CMK (cell line): ENCODE results near the gene MEI1.
"Not testable (repeated sequence)": the region's sequence is repeated elsewhere in the genome, so short reads cannot be mapped to it uniquely, and the experiment has no call there.

Experiments used
- DNase-seq: peaks from one replicate; pipeline ENCODE4 v3.0.0-alpha.2; 2010; ENCODE audit warnings: low read depth

Gene MEI1, protein sequence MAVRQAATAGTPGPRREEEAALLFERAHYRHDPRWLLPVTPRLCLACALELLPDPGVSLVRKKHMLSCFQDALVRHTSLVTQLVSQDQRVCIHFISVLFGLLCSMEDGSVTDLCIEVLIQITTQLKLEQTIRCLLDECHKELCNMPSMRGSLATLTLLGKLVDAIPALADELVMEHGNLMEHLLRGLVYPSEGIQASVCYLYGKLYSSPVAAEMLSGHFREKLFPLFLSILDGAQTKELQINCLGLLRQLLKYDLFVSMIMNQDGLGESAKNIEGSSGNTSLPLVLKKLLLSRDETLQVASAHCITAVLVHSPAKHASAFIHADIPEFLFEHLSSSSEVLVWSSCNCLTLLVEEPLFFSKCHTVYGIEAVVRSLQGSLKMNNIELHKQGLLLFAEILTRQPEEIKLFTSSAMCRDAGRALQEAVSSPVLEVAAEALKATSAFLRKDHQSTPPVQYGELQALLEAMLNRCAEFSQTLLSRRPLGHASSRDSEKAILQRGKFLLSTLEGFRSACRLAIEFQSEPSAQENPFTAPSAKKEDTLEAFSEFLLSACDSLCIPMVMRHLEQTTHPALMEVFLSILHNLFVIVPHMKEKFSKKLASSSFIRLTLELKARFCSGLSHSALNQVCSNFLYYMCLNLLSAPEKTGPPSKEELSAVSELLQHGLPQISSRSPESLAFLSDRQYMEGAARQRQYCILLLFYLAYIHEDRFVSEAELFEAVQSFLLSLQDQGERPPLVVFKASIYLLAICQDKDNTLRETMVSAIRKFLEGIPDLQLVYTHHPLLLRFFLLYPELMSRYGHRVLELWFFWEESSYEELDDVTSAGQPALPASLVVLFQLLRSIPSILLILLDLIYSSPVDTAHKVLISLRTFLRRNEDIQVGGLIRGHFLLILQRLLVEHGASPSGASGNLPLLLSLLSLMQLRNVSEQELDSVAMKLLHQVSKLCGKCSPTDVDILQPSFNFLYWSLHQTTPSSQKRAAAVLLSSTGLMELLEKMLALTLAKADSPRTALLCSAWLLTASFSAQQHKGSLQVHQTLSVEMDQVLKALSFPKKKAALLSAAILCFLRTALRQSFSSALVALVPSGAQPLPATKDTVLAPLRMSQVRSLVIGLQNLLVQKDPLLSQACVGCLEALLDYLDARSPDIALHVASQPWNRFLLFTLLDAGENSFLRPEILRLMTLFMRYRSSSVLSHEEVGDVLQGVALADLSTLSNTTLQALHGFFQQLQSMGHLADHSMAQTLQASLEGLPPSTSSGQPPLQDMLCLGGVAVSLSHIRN

DNA sequence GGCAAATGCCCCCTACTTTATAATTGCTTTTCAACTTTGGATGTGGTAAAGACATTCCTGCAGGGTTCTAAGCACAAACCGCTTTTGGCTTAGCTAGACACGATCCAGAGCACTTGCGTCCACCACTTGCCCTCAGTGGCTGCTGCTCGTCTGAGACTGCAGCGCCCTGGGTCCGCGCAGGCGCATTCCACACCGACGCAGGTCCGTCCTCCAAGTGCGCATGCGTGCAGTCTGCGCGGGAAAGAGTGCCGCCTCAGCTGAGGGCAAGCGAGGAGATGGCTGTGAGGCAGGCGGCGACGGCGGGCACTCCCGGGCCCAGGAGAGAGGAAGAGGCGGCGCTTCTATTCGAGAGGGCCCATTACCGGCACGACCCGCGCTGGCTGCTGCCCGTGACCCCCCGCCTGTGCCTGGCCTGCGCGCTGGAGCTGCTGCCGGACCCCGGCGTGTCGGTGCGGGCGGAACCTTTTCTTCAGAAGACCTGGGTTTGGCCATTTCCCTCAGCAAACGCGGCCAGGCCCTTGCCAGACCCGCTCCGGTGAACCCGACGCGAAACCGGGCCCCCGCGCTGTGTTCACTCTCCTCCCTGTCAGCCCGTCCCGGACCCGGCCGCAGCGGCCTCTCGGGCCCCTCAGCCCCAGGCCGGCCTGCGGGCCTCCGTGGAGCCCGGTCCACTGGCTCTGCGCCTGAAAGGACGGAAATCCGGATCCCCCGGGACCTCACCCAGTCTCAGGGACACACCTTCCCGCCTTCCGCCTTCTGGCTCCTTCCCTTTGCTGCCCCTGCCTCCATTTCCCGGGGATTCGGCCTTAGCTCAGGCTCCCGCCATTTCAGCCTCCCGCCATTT, at the start of gene MEI1:
Gene MEI1, plus strand, starts transcription at position 240 of the 844 bp plus-strand sequence. Its CDS starts 36 bp downstream, at position 276.
- no peak for DNase-seq

DNA sequence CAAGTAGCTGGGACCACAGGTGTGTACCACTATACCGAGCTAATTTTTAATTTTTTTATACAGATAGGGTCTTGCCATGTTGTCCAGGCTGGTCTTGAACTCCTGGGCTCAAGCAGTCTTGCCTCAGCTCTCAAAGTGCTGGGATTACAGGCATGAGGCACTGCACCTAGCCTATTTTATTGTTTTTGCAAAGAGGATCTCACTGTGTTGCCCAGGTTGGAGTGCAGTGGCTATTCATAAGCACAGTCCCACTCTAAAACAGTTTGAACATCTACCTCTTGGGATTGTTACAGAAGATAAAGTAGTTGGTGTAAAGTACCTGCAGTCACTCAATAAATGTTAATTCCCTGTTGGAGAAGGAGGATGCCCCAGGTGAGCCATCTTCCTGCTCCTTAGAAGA, 49.1 kb upstream of the MEI1 start:
- no peak for DNase-seq

DNA sequence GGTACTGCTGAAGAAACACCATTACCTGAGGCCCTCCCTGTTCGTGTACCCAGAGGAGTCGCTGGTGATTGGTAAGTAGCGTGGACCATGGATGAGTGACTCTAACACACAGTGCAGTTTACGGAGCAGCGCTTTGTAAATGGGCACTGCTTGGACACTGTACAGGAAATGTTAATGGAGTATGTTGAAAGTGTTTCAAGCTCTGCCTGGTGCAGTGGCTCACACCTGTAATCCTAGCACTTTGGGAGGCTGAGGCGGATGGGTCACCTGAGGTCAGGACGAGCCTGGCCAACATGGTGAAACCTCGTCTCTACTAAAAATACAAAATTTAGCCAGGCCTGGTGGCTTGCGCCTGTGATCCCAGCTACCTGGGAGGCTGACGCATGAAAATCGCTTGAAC, 48.5 kb upstream of the MEI1 start:
- DNase-seq, result no peak

DNA sequence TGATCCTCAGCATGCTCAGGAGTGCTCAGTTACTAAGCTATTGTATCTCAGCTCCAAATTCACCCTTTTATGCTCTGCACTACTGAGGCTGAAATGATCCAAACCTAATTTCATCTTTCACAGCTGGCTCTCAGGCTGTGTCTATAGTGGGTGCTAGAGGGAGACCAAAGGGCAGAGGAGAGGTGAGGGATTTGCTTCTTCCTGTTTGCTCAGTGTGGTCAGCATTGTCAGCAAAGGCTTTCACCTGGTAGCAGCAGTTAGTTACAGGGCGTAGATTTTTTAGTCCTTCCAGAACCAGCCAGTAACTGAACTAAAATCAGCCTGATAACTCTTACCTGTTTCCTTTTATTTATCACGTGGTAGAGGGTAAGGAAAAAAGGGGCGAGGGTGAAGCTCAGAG, 45.0 kb upstream of the MEI1 start:
- no peak for DNase-seq

DNA sequence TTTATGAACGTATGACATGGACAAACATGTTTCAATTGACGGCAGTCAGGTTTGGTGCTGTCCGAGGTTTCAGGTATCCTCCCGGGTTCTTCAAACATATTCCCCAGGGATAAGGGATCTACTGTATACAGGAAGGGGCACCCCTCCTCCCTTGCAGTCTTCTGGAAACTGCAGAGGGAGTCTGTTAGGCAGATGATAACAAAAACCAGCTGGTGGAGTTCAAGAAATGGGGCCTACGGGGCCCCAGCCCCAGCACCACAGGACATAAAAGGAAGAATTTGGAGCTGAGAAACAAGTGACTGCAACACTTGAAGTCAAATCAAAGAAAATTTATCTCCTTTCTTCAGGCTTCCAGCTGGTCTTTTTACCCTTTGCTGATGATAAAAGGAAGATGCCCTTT, 42.7 kb upstream of the MEI1 start:
- DNase-seq, result no peak

DNA sequence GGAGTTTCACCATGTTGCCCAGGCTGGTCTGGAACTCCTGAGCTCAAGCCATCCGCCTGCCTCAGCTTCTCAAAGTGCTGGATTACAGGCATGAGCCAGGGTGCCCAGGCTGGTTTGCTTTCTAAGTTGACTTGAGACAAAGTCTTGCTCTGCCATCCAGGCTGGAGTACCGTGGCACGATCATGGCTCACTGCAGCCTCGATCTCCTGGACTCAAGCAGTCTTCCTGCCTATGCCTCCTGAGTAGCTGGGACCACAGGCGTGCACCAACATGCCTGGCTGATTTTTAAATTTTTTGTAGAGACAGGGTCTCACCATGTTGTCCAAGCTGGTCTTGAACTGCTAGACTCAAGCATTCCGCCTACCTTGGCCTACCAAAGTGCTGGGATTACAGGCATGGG, 41.6 kb upstream of the MEI1 start:
- DNase-seq, result no peak

DNA sequence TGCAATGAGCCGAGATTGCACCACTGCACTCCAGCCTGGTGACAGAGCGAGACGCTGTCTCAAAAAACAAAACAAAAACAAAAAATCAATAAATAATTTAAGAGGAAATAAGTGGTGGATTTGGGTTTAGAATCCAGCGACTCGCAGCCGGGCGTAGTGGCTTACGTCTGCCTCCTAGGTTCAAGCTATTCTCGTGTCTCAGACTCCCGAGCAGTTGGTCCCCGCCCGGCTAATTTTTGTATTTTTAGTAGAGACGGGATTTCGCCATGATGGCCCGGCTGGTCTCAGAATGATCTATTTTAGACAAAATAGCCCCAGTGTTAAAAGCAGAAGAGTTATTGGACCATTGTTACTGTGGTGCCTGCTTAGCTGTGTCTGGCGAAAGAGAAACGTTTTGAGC, 40.4 kb upstream of the MEI1 start:
- no peak for DNase-seq

DNA sequence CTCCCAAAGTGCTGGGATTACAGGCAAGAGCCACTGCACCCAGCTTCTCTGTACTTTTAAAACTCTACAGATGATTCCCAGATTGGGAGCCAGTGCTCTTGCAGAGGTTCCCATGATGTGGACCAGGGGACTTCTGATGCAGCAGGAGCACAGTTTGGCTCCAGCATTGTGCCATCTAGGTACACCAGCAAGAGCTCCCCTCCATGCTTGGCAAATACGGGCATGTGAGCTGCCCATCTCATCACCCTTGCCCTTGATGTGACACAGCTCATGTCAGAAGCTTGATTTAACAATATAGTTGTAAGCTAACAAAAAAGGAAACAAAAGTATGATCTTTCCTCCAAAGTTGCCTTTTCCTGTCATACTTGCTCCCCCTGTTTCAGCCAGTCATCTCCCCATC, 39.4 kb upstream of the MEI1 start:
- no peak for DNase-seq

DNA sequence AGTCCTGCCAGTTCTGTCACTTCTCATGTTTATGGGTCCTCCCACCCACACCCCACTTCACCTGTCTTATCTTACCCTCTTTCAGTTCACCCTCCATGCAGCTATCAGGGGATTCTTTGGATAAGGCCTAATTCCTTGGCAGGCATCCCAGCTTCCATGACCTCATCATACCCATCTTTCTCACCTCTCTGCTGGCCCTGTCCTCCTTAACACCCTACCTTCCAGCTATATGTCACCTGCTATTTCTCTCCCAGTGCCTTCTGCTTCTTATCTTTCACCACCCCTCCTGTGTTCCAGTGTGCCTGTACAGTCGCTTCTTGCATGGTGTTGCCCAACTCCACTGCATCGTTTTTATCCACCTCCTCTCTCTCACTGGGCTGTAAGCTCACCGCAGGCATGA, 38.9 kb upstream of the MEI1 start:
- no peak for DNase-seq

DNA sequence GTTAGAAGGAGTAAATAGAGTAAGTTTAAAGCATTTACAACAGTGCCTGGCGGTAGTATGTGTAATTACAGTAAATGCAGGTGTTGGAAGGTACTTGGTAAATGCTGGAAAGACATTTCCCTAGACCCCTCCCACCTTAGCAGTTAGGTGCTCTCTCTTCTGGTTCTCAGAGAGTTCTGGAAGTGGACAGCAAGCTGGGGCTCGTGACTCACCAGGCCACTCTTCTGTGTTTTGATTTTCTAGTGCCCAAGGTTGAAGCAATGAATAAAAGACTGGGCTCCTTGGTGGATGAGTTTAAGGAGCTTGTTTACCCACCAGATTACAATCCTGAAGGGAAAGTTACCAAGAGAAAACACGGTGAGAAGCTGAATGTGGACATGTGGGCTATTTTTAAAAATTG, 38.2 kb upstream of the MEI1 start:
- no peak for DNase-seq

DNA sequence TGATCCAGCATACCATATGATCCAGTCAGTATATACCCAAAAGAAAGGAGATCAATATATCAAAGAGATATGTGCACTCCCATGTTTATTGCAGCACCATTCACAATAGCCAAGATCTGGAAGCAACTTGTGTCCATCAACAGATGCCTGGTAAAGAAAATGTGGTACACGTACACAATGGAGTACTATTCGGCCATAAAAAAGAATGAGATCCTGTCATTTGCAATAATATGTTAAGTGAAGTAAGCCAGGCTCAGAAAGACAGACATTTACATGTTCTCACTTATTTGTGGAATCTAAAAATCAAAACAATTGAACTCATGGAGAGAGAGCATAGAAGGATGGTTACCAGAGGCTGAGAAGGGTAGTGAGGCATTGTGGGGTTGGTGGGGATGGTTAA, 37.6 kb upstream of the MEI1 start:
- no peak for DNase-seq

DNA sequence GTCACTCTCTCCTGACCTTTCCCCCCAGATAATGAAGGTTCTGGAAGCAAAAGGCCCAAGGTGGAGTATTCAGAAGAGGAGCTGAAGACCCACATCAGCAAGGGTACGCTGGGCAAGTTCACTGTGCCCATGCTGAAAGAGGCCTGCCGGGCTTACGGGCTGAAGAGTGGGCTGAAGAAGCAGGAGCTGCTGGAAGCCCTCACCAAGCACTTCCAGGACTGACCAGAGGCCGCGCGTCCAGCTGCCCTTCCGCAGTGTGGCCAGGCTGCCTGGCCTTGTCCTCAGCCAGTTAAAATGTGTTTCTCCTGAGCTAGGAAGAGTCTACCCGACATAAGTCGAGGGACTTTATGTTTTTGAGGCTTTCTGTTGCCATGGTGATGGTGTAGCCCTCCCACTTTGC, 35.7 kb upstream of the MEI1 start:
- DNase-seq, result not testable (repeated sequence)

DNA sequence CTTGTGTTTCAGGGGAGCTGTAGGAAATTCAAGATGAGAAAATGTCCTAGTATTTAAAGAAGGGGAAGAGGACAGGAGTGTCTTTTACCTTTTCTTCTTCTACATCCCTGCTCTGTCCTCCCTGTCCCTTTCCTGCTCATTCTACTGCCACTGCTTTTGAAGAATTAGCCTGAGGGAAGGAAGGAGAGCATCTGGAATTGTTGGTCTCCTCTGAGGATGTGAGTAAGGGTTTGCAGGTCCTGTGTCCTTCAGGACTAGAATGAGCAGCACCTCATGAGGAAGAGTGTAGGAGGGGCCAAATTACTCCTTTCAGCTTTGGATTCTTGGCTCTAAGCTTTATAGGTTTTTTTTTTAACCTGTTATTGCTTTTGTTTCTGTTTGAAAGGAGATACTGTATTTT, 34.8 kb upstream of the MEI1 start:
- DNase-seq, result no peak

DNA sequence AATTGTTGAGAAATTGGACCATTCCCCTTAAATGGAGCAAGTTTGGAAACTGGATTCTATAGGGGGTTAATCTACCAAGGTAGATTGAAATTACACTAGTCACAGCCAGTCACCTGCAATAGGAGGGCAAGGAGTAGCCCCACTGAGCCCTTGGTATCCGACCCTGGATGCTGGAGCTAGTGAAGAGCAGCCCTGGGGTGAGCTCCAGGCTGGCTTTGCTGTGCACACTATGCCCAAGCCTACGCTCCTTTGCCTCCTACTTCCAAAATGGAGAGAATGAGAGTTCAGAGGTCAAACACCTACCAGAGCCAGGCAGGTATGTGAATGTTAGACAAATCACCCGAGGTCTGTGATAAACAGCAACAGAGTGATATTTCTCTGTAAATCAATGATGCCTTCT, 34.4 kb upstream of the MEI1 start:
- no peak for DNase-seq

DNA sequence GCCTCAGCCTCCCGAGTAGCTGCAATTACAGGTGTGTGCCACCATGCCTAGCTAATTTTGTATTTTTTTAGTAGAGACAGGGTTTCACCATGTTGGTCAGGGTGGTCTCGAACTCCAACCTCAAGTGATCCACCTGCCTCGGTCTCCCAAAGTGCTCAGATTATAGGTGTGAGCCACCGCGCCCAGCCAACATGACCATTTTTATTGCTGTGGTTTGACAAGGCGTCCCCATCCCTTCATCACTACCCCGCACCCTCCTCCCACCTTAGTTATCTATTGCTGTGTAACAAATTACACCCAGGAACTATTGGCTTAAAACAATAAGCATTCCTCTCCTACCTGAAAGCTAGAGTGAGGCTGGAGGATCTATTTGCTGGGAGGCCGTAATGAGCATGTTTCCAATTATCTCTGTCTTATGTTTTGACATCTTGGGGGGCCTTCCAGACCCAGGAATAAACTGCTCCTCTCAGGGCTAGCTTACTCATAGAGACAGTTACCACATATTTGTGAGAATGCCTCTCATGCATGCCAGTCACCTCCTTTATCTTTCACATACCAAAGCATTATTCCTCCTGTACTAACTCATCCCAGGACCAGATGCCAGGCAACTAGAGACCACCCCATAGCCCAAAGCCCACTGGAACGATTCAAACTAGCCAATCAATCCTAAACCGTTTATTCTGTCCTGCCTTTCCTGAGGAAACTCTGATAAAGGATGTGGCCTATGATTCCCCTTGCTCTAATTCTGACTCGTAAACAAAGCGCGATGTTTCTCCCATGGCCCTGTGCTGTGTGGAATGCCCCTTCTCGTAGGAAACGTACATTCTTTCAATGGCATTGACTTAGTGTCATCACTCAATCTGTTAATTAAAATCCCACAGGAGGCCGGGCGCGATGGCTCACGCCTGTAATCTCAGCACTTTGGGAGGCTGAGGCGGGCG, 30.1 kb upstream of the MEI1 start:
- DNase-seq, result no peak

DNA sequence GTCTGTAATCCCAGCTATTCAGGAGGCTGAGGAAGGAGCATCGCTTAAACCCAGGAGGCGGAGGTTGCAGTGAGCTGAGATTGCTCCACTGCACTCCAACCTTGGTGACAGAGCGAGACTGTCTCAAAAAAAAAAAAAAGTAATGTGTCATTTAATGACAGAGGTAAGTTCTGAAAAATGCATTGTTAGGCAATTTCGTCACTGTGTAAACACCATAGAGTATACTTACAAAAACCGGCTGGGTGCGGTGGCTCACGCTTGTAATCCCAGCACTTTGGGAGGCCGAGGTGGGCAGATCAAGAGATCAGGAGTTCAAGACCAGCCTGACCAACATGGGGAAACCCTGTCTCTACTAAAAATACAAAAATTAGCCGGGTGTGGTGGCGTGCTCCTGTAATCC, 27.2 kb upstream of the MEI1 start:
- not testable (repeated sequence) for DNase-seq

DNA sequence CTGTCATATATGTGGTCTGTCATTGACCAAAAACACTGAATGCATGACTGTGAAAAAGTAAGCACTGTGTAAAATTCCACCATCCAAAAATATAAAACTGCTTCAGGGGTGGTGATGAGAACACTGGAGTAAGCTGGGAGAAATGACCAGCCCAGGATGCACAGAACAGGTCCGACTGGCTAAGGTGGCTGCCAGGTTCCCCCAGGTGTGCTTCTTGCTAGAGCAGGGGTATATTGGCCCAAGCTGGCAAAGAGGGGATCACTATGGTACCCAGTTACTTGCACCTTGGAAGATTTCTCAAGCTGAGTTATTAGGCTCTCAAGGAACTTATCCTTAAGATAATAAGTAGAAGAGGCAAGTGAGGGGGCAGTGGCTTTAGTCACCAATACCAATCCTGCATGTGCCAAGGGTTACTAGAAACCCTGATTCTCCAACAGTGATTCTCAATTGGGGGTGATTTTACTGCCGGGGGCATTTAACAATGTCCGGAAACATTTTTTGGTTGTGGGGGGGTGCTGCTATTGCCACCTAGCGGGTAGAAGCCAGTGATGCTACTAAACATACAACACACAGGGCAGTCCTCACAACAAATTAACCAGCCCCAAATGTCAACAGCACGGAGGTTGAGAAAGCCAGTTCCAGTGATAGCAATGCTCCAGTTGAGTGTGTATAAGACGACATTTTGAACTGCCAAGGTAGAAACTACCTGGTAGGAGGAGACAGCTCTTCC, 26.4 kb upstream of the MEI1 start:
- DNase-seq, result no peak

DNA sequence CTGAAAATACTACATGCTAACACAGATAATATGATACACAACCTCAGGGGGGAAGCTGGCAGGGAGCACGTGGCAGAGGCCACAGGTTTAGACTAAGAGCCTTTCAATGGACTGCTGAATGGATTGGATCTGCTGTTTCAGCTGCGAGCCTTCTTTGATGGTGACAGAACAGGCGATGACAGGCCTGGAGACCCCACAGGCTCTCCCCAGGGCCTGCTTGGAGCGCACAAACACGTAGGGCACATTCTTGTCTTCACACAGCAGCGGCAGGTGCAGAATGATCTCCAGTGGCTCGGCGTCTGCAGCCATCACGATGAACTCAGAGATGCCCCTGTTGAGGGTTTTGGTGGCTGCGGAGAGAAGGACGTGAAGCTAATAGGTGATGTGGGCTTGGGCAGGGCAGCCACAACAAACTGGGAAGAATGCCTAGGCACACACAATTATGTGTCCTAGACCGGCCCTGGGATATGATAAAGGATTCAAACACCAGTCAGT, 24.4 kb upstream of the MEI1 start:
- no peak for DNase-seq

DNA sequence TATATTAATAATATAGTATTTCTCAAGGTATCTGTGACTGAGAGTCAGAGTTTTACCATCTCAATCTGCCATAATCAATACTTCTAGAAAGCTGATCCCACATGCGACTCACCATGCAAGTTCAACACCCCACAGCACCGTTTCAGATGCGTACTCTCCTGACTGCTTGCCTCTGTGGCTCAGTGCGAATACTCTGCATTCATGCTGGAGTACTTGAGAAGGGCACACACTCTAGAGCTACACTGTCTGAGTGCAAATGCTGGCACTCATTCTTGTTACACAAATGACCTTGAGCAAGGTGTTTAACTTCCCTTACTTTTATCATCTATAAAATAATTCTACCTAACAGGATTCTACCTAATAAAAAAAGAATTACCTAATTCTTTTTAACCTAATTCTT, 23.2 kb upstream of the MEI1 start:
- DNase-seq, result no peak

DNA sequence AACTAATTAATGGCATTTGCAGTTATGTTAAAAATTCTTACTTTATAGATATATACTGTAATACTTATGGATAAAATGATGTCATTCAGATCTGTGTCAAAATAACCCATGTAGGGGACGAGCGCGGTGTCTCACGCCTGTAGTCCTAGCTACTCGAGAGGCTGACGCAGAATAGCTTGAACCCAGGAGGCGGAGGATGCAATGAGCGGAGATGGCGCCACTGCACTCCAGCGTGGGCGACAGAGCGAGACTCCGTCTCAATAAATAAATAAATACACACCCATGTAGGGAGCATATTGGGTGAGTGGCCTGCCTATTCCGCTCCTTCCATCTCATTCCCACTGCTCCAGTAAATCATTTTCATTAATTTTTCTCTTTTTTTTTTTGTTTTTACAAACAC, 17.7 kb upstream of the MEI1 start:
- no peak for DNase-seq
